Neural progenitor cell (in vitro differentiated cells): ENCODE measurements around the gene HEMK1. TPM values are rescaled to one million over a fixed set of nuclear protein-coding genes. Genes with fewer than 3 reads are reported as not detected.

ENCODE experiments used
- DNase-seq: peaks from one replicate; pipeline ENCODE4 v3.0.0-alpha.2; 2016; ENCODE audit warnings: low spot score
- H2AFZ ChIP-seq: fragments of 200-600 bp; sonication (generic); replicated peaks from 2 replicates; pipeline ENCODE4 v1.6.1; 2016; ENCODE audit warnings: antibody characterized with exemption
- H3F3A ChIP-seq: fragments of 200-600 bp; sonication (generic); 2 replicates; pipeline ENCODE4 v1.6.1; 2016; ENCODE audit warnings: antibody characterized with exemption, low read depth
- H3K27ac ChIP-seq: fragments of 200-600 bp; sonication (generic); 2 replicates; pipeline ENCODE4 v1.5.1; 2016; ENCODE audit warnings: mild to moderate bottlenecking
- H3K27me3 ChIP-seq: fragments of 200-600 bp; sonication (generic); 2 replicates; pipeline ENCODE4 v1.6.1; 2016; ENCODE audit warnings: mild to moderate bottlenecking, moderate library complexity
- H3K36me3 ChIP-seq: fragments of 200-600 bp; sonication (generic); 2 replicates; pipeline ENCODE4 v1.5.1; 2016
- H3K4me1 ChIP-seq: fragments of 200-600 bp; sonication (generic); 2 replicates; pipeline ENCODE4 v1.6.1; 2016; ENCODE audit warnings: mixed run types
- H3K4me2 ChIP-seq: fragments of 200-600 bp; sonication (generic); 2 replicates; pipeline ENCODE4 v1.6.1; 2016
- H3K4me3 ChIP-seq: fragments of 200-600 bp; sonication (generic); 2 replicates; pipeline ENCODE4 v1.5.1; 2016
- H3K79me2 ChIP-seq: fragments of 200-600 bp; sonication (generic); 2 replicates; pipeline ENCODE4 v1.6.1; 2016; ENCODE audit warnings: low read depth
- H3K9ac ChIP-seq: fragments of 200-600 bp; sonication (generic); 2 replicates; pipeline ENCODE4 v1.6.1; 2016
- H3K9me3 ChIP-seq: fragments of 200-600 bp; sonication (generic); 2 replicates; pipeline ENCODE4 v1.5.1; 2016; ENCODE audit warnings: low read depth
- H4K20me1 ChIP-seq: fragments of 200-600 bp; sonication (generic); 2 replicates; pipeline ENCODE4 v1.6.1; 2016; ENCODE audit warnings: low read depth
- H3K27ac Mint-ChIP-seq: 3 replicates; pipeline ENCODE4 v1.8.0; 2021; ENCODE audit warnings: mixed read lengths
- H3K27me3 Mint-ChIP-seq: 2 replicates; pipeline ENCODE4 v1.8.0; 2022; ENCODE audit warnings: low read depth, mild to moderate bottlenecking, inconsistent platforms, moderate library complexity, mixed read lengths; ENCODE audit not compliant: insufficient read depth
- H3K36me3 Mint-ChIP-seq: 3 replicates; pipeline ENCODE4 v1.8.0; 2021; ENCODE audit warnings: mixed read lengths
- H3K4me1 Mint-ChIP-seq: 3 replicates; pipeline ENCODE4 v1.8.0; 2021; ENCODE audit warnings: mixed read lengths
- H3K4me3 Mint-ChIP-seq: 3 replicates; pipeline ENCODE4 v1.8.0; 2021; ENCODE audit warnings: mild to moderate bottlenecking, moderate library complexity, mixed read lengths
- H3K9me3 Mint-ChIP-seq: 3 replicates; pipeline ENCODE4 v1.8.0; 2020; ENCODE audit warnings: mixed read lengths
- CTCF ChIP-seq: fragments of 200-600 bp; sonication (generic); IDR thresholded peaks from 2 replicates; pipeline ENCODE4 v1.5.1; 2017; ENCODE audit warnings: antibody characterized with exemption, mild to moderate bottlenecking
- EZH2 ChIP-seq: fragments of 200-600 bp; sonication (generic); IDR thresholded peaks from 2 replicates; pipeline ENCODE4 v1.6.1; 2017; ENCODE audit warnings: antibody characterized with exemption, mild to moderate bottlenecking, moderate library complexity
- EZH2phosphoT487 ChIP-seq: fragments of 200-600 bp; sonication (generic); IDR thresholded peaks from 2 replicates; pipeline ENCODE4 v1.6.1; 2017; ENCODE audit warnings: antibody characterized with exemption
- total RNA-seq: library from RNA; depleted of rRNA; stranded (reverse); fragments of >200 nt; gene quantifications from 2 replicates; pipeline ENCODE4 v1.2.3, GENCODE V29; 2015; ENCODE audit warnings: low replicate concordance

The HEMK1 gene
- total RNA-seq, 1 donor from 2014 or later: 9.3 TPM

GRCh38 chr3:50539356-50540286 lies 29.7 kb upstream of the HEMK1 start:
- no peaks in the 10 kb centered on the region for H3K36me3 ChIP-seq
- H4K20me1 ChIP-seq: no peaks in the 10 kb centered on the region
- peak; percentile 35 for DNase-seq
- H3K27me3 ChIP-seq: no peaks in the 10 kb centered on the region
- peaks cover 1% of the 10 kb centered on the region for H3K36me3 Mint-ChIP-seq
- H3K9me3 ChIP-seq: no peaks in the 10 kb centered on the region
- H3K79me2 ChIP-seq: no peaks in the 10 kb centered on the region
- no peak overlapping the region for H3K4me3 Mint-ChIP-seq
- no peak for TF ChIP-seq EZH2
- TF ChIP-seq CTCF: no peak
- TF ChIP-seq EZH2phosphoT487: no peak
- H3K27me3 Mint-ChIP-seq: peaks cover 21% of the 10 kb centered on the region
- no peak overlapping the region for H3K9ac ChIP-seq
- H3K4me1 ChIP-seq: peaks cover 20% of the 10 kb centered on the region
- peaks cover 38% of the 10 kb centered on the region for H3K4me1 Mint-ChIP-seq
- peak overlapping the region; percentile 57 for H3K27ac ChIP-seq
- H3K4me3 ChIP-seq: peak overlapping the region; percentile 15
- peaks cover 22% of the 10 kb centered on the region for H3F3A ChIP-seq
- H2AFZ ChIP-seq: peak overlapping the region; percentile 53
- H3K4me2 ChIP-seq: peak overlapping the region; percentile 66
- H3K9me3 Mint-ChIP-seq: no peaks in the 10 kb centered on the region
- no peak overlapping the region for H3K27ac Mint-ChIP-seq

GRCh38 chr3:50542177-50543034 lies 26.9 kb upstream of the HEMK1 start:
- no peak for TF ChIP-seq EZH2phosphoT487
- peak; percentile 92 for TF ChIP-seq CTCF
- Histone ChIP-seq H3K4me3 (no peak overlapping the region), H3K27ac (no peak overlapping the region), H3K4me1 (peaks cover 20% of the 10 kb centered on the region), H3K4me2 (no peak overlapping the region), H3K79me2 (no peaks in the 10 kb centered on the region), H3K9ac (no peak overlapping the region), H3K36me3 (no peaks in the 10 kb centered on the region), H3K27me3 (no peaks in the 10 kb centered on the region), H3K9me3 (no peaks in the 10 kb centered on the region), H4K20me1 (no peaks in the 10 kb centered on the region), H2AFZ (no peak overlapping the region), H3F3A (peaks cover 22% of the 10 kb centered on the region)
- H3K4me1 Mint-ChIP-seq: peaks cover 25% of the 10 kb centered on the region
- no peak overlapping the region for H3K27ac Mint-ChIP-seq
- H3K4me3 Mint-ChIP-seq: no peak overlapping the region
- DNase-seq: peak; percentile 77
- H3K9me3 Mint-ChIP-seq: no peaks in the 10 kb centered on the region
- H3K36me3 Mint-ChIP-seq: no peaks in the 10 kb centered on the region
- peaks cover 18% of the 10 kb centered on the region for H3K27me3 Mint-ChIP-seq

GRCh38 chr3:50545781-50546180 lies 23.5 kb upstream of the HEMK1 start:
- no peak overlapping the region for H3K27ac ChIP-seq
- H3K4me3 Mint-ChIP-seq: no peak overlapping the region
- DNase-seq: no peak
- H3K36me3 Mint-ChIP-seq: no peaks in the 10 kb centered on the region
- H3K36me3 ChIP-seq: no peaks in the 10 kb centered on the region
- H3K27me3 Mint-ChIP-seq: peaks cover 7% of the 10 kb centered on the region
- H3F3A ChIP-seq: no peaks in the 10 kb centered on the region
- H3K4me1 Mint-ChIP-seq: peaks cover 8% of the 10 kb centered on the region
- H3K27ac Mint-ChIP-seq: no peak overlapping the region
- no peaks in the 10 kb centered on the region for H4K20me1 ChIP-seq
- no peak overlapping the region for H3K4me3 ChIP-seq
- no peak overlapping the region for H2AFZ ChIP-seq
- no peak for TF ChIP-seq EZH2phosphoT487
- no peak for TF ChIP-seq CTCF
- no peak for TF ChIP-seq EZH2
- H3K9me3 ChIP-seq: no peaks in the 10 kb centered on the region
- no peaks in the 10 kb centered on the region for H3K4me1 ChIP-seq
- H3K79me2 ChIP-seq: no peaks in the 10 kb centered on the region
- no peak overlapping the region for H3K9ac ChIP-seq
- no peaks in the 10 kb centered on the region for H3K27me3 ChIP-seq
- H3K9me3 Mint-ChIP-seq: no peaks in the 10 kb centered on the region
- H3K4me2 ChIP-seq: no peak overlapping the region
